ENCODE results near the gene SHC3.

Gene SHC3

GRCh38 chr9:88978034-88978433 lies 200.6 kb downstream of the SHC3 start:
- peaks cover 2% of the 10 kb centered on the region for H3K27me3 ChIP-seq (ENCODE audit: insufficient read depth, low read length)
- H3K9me3 ChIP-seq (ENCODE audit: low read length), result no peaks in the 10 kb centered on the region
- H3K4me1 ChIP-seq (ENCODE audit: insufficient read depth, low read length), result peaks cover 2% of the 10 kb centered on the region
- no peak overlapping the region for H2AFZ ChIP-seq (ENCODE audit: low read depth, low read length)
- H3K36me3 ChIP-seq (ENCODE audit: insufficient read depth, low read length), result no peaks in the 10 kb centered on the region
- H3K4me3 ChIP-seq (ENCODE audit: low read length), result no peak overlapping the region

- H3K36me3 ChIP-seq (ENCODE audit: insufficient read depth, low read length), result no peaks in the 10 kb centered on the region
- H3K27me3 ChIP-seq (ENCODE audit: insufficient read depth, low read length), result peaks cover 2% of the 10 kb centered on the region
- H3K9me3 ChIP-seq (ENCODE audit: low read length), result no peaks in the 10 kb centered on the region
- H3K4me3 ChIP-seq (ENCODE audit: low read length), result no peak overlapping the region
- H2AFZ ChIP-seq (ENCODE audit: low read depth, low read length), result no peak overlapping the region
- H3K4me1 ChIP-seq (ENCODE audit: insufficient read depth, low read length), result peaks cover 2% of the 10 kb centered on the region
Observed at GRCh38 chr9:88976890-88977257, 201.7 kb downstream of the SHC3 start.

GRCh38 chr9:88975966-88976889 lies 202.4 kb downstream of the SHC3 start:
- H3K36me3 ChIP-seq (ENCODE audit: insufficient read depth, low read length), result no peaks in the 10 kb centered on the region
- peaks cover 7% of the 10 kb centered on the region for H3K4me1 ChIP-seq (ENCODE audit: insufficient read depth, low read length)
- no peaks in the 10 kb centered on the region for H3K9me3 ChIP-seq (ENCODE audit: low read length)
- peaks cover 2% of the 10 kb centered on the region for H3K27me3 ChIP-seq (ENCODE audit: insufficient read depth, low read length)
- no peak overlapping the region for H3K4me3 ChIP-seq (ENCODE audit: low read length)
- H2AFZ ChIP-seq (ENCODE audit: low read depth, low read length), result no peak overlapping the region

- no peak overlapping the region for H3K4me3 ChIP-seq (ENCODE audit: low read length)
- H2AFZ ChIP-seq (ENCODE audit: low read depth, low read length), result no peak overlapping the region
- peaks cover 2% of the 10 kb centered on the region for H3K27me3 ChIP-seq (ENCODE audit: insufficient read depth, low read length)
- no peaks in the 10 kb centered on the region for H3K36me3 ChIP-seq (ENCODE audit: insufficient read depth, low read length)
- no peaks in the 10 kb centered on the region for H3K9me3 ChIP-seq (ENCODE audit: low read length)
- H3K4me1 ChIP-seq (ENCODE audit: insufficient read depth, low read length), result peaks cover 10% of the 10 kb centered on the region
Observed at GRCh38 chr9:88974641-88975040, 204.0 kb downstream of the SHC3 start.

GRCh38 chr9:88973281-88974045 lies 205.2 kb downstream of the SHC3 start:
- no peaks in the 10 kb centered on the region for H3K9me3 ChIP-seq (ENCODE audit: low read length)
- no peak overlapping the region for H3K4me3 ChIP-seq (ENCODE audit: low read length)
- no peaks in the 10 kb centered on the region for H3K36me3 ChIP-seq (ENCODE audit: insufficient read depth, low read length)
- no peak overlapping the region for H2AFZ ChIP-seq (ENCODE audit: low read depth, low read length)
- H3K27me3 ChIP-seq (ENCODE audit: insufficient read depth, low read length), result peaks cover 2% of the 10 kb centered on the region
- peaks cover 10% of the 10 kb centered on the region for H3K4me1 ChIP-seq (ENCODE audit: insufficient read depth, low read length)

GRCh38 chr9:88972401-88972800 lies 206.2 kb downstream of the SHC3 start:
- no peaks in the 10 kb centered on the region for H3K9me3 ChIP-seq (ENCODE audit: low read length)
- H2AFZ ChIP-seq (ENCODE audit: low read depth, low read length), result no peak overlapping the region
- H3K36me3 ChIP-seq (ENCODE audit: insufficient read depth, low read length), result no peaks in the 10 kb centered on the region
- peaks cover 10% of the 10 kb centered on the region for H3K4me1 ChIP-seq (ENCODE audit: insufficient read depth, low read length)
- no peak overlapping the region for H3K4me3 ChIP-seq (ENCODE audit: low read length)
- peaks cover 2% of the 10 kb centered on the region for H3K27me3 ChIP-seq (ENCODE audit: insufficient read depth, low read length)

- peaks cover 3% of the 10 kb centered on the region for H3K9me3 ChIP-seq (ENCODE audit: low read length)
- no peaks in the 10 kb centered on the region for H3K27me3 ChIP-seq (ENCODE audit: insufficient read depth, low read length)
- peaks cover 10% of the 10 kb centered on the region for H3K4me1 ChIP-seq (ENCODE audit: insufficient read depth, low read length)
- H2AFZ ChIP-seq (ENCODE audit: low read depth, low read length), result peak overlapping the region; percentile 7
- no peak overlapping the region for H3K4me3 ChIP-seq (ENCODE audit: low read length)
- H3K36me3 ChIP-seq (ENCODE audit: insufficient read depth, low read length), result no peaks in the 10 kb centered on the region
Observed at GRCh38 chr9:88971131-88971960, 207.3 kb downstream of the SHC3 start.

GRCh38 chr9:88969646-88970373 lies 208.8 kb downstream of the SHC3 start:
- Histone ChIP-seq H3K36me3 (ENCODE audit: insufficient read depth, low read length) (no peaks in the 10 kb centered on the region), H3K9me3 (ENCODE audit: low read length) (peaks cover 3% of the 10 kb centered on the region), H2AFZ (ENCODE audit: low read depth, low read length) (no peak overlapping the region), H3K4me3 (ENCODE audit: low read length) (no peak overlapping the region), H3K4me1 (ENCODE audit: insufficient read depth, low read length) (peaks cover 10% of the 10 kb centered on the region), H3K27me3 (ENCODE audit: insufficient read depth, low read length) (no peaks in the 10 kb centered on the region)

- H3K36me3 ChIP-seq (ENCODE audit: insufficient read depth, low read length), result no peaks in the 10 kb centered on the region
- H2AFZ ChIP-seq (ENCODE audit: low read depth, low read length), result no peak overlapping the region
- no peak overlapping the region for H3K4me3 ChIP-seq (ENCODE audit: low read length)
- peaks cover 3% of the 10 kb centered on the region for H3K9me3 ChIP-seq (ENCODE audit: low read length)
- H3K27me3 ChIP-seq (ENCODE audit: insufficient read depth, low read length), result no peaks in the 10 kb centered on the region
- peaks cover 10% of the 10 kb centered on the region for H3K4me1 ChIP-seq (ENCODE audit: insufficient read depth, low read length)
Observed at GRCh38 chr9:88968799-88969198, 209.8 kb downstream of the SHC3 start.

- H3K36me3 ChIP-seq (ENCODE audit: insufficient read depth, low read length), result no peaks in the 10 kb centered on the region
- no peak overlapping the region for H3K4me3 ChIP-seq (ENCODE audit: low read length)
- H3K4me1 ChIP-seq (ENCODE audit: insufficient read depth, low read length), result peaks cover 10% of the 10 kb centered on the region
- H3K9me3 ChIP-seq (ENCODE audit: low read length), result peaks cover 3% of the 10 kb centered on the region
- H3K27me3 ChIP-seq (ENCODE audit: insufficient read depth, low read length), result no peaks in the 10 kb centered on the region
- no peak overlapping the region for H2AFZ ChIP-seq (ENCODE audit: low read depth, low read length)
Observed at GRCh38 chr9:88966894-88967676, 211.5 kb downstream of the SHC3 start.

GRCh38 chr9:88965473-88965872 lies 213.1 kb downstream of the SHC3 start:
- no peak overlapping the region for H3K4me3 ChIP-seq (ENCODE audit: low read length)
- H3K9me3 ChIP-seq (ENCODE audit: low read length), result peaks cover 3% of the 10 kb centered on the region
- no peaks in the 10 kb centered on the region for H3K4me1 ChIP-seq (ENCODE audit: insufficient read depth, low read length)
- H3K27me3 ChIP-seq (ENCODE audit: insufficient read depth, low read length), result no peaks in the 10 kb centered on the region
- H3K36me3 ChIP-seq (ENCODE audit: insufficient read depth, low read length), result no peaks in the 10 kb centered on the region
- H2AFZ ChIP-seq (ENCODE audit: low read depth, low read length), result no peak overlapping the region

GRCh38 chr9:88960632-88961031 lies 218.0 kb downstream of the SHC3 start:
- Histone ChIP-seq H3K36me3 (ENCODE audit: insufficient read depth, low read length) (no peaks in the 10 kb centered on the region), H3K27me3 (ENCODE audit: insufficient read depth, low read length) (no peaks in the 10 kb centered on the region), H3K4me1 (ENCODE audit: insufficient read depth, low read length) (no peaks in the 10 kb centered on the region), H2AFZ (ENCODE audit: low read depth, low read length) (no peak overlapping the region), H3K4me3 (ENCODE audit: low read length) (no peak overlapping the region), H3K9me3 (ENCODE audit: low read length) (peaks cover 2% of the 10 kb centered on the region)

Measured in neuron (in vitro differentiated cells).